Measurements from ENCODE around the gene TNS3. TPM values are rescaled to one million over a fixed set of nuclear protein-coding genes. Genes with fewer than 3 reads are reported as not detected.

The TNS3 gene
- total RNA-seq, 1 donor from 2014 or later, result 41.2 TPM

DNA sequence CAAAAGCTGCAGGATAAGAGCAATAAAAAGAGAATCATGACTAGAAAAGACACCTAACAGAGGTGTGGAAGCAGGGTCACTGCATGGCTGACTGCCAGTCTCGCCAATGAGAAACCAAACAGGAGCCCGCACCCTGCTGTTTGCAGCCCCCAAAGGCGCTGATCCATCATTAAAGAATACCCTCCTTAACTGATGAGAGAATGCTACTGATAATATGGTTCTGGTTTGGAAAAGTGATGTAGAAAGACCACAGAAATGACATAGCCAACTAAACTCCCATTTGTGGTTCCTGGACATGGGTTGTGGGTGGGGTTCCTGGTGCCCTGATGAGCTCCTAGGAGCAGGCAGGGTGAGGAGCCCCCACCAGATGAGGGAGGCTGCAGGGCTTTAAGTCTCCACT is 207.4 kb downstream of the TNS3 start:
- H3K4me3 ChIP-seq (ENCODE audit: low read depth, low read length), result no peak overlapping the region
- no peaks in the 10 kb centered on the region for H3K27me3 ChIP-seq (ENCODE audit: control insufficient read depth, insufficient read depth, low read length)
- TF ChIP-seq, protein P1, sequence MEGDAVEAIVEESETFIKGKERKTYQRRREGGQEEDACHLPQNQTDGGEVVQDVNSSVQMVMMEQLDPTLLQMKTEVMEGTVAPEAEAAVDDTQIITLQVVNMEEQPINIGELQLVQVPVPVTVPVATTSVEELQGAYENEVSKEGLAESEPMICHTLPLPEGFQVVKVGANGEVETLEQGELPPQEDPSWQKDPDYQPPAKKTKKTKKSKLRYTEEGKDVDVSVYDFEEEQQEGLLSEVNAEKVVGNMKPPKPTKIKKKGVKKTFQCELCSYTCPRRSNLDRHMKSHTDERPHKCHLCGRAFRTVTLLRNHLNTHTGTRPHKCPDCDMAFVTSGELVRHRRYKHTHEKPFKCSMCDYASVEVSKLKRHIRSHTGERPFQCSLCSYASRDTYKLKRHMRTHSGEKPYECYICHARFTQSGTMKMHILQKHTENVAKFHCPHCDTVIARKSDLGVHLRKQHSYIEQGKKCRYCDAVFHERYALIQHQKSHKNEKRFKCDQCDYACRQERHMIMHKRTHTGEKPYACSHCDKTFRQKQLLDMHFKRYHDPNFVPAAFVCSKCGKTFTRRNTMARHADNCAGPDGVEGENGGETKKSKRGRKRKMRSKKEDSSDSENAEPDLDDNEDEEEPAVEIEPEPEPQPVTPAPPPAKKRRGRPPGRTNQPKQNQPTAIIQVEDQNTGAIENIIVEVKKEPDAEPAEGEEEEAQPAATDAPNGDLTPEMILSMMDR (IDR thresholded peaks at IDR 0.05; ENCODE audit: insufficient read depth, low read length, poor library complexity, severe bottlenecking), result no peak
- H3K36me3 ChIP-seq (ENCODE audit: control insufficient read depth, insufficient read depth, low read length), result no peaks in the 10 kb centered on the region
- DNase-seq (ENCODE audit: low read depth), result no peak

DNA sequence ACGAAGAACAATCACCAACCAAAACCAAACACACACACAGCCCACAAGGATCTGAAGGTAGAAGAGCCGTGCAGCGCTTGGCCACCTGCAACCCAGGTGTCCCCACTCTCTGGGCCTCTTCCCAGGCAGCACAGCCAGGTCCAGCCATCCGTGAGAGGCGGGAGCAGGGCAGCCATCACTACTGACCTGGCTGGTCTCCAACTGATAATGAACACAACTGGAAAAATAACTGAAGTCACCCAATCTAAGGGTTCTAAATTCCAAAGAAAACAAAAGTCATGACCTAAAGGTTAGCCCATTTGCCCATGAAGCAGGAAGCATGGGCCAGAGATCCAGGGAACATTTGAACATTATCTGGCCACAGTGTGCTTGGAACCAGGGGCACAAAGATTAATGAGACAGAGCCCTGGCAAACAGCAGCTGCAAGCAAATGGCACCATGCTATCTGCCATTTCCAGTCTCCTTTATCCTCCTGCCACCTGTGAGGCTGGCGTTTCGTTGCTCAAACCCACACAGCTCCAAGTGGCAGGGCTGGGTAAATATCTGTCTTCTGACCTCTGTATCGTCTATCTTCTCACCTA is 207.9 kb downstream of the TNS3 start:
- no peaks in the 10 kb centered on the region for H3K27me3 ChIP-seq (ENCODE audit: control insufficient read depth, insufficient read depth, low read length)
- H3K4me3 ChIP-seq (ENCODE audit: low read depth, low read length), result no peak overlapping the region
- TF ChIP-seq, protein P1 (IDR thresholded peaks at IDR 0.05; ENCODE audit: insufficient read depth, low read length, poor library complexity, severe bottlenecking), result no peak
- no peak for DNase-seq (ENCODE audit: low read depth)
- H3K36me3 ChIP-seq (ENCODE audit: control insufficient read depth, insufficient read depth, low read length), result no peaks in the 10 kb centered on the region

DNA sequence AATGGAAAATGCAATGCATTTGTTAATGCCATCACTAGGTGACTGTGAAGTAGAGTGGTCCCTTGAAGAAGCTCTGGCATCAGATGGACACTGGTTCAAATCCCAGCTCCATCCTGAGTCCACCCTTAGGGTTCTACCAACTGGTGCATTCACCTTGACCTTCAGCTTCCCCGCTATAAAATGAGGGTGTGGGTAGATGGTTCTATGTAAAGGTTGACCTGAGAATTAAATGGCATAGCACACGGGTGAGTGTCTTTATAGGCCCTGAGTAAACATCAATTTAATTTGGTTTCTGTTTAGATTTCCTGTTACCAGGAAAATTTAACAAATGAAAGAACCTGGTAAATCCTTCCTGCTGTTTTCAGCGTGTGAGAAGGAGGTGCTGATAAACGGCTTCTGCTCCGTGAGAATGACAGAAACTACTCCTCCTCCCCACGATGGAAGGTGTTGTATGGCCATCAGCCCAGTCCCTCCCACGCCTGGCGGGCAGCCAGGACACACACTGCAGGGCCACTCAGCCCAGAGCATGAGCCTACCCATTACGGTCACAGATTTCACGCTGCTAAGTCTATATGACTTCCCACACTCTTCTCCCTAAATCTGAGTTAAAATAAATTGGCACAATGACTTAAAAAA is 210.1 kb downstream of the TNS3 start:
- TF ChIP-seq, protein P1 (IDR thresholded peaks at IDR 0.05; ENCODE audit: insufficient read depth, low read length, poor library complexity, severe bottlenecking), result no peak
- DNase-seq (ENCODE audit: low read depth), result peak; percentile 50
- Histone ChIP-seq H3K4me3 (ENCODE audit: low read depth, low read length) (no peak overlapping the region), H3K36me3 (ENCODE audit: control insufficient read depth, insufficient read depth, low read length) (peaks cover 2% of the 10 kb centered on the region), H3K27me3 (ENCODE audit: control insufficient read depth, insufficient read depth, low read length) (no peaks in the 10 kb centered on the region)

DNA sequence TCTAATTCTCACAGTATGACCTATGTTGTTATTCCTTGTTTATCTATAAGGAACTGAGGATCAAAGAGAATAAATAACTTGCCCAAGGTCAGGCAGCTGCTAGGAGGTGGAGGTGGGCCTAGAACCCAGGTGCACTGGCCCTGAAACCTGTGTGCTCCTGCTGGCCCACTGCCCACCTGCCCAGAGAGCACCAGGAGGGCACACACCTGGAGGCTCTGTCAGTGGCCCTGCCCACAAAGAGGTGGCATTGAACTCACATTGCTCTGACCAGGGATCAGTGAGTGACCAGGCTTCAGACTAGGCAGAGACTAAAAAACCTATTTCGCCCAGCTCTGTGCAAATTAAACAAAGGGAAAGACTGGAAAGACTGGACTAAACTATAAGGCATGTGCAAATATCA is 210.6 kb downstream of the TNS3 start:
- H3K27me3 ChIP-seq (ENCODE audit: control insufficient read depth, insufficient read depth, low read length), result no peaks in the 10 kb centered on the region

DNA sequence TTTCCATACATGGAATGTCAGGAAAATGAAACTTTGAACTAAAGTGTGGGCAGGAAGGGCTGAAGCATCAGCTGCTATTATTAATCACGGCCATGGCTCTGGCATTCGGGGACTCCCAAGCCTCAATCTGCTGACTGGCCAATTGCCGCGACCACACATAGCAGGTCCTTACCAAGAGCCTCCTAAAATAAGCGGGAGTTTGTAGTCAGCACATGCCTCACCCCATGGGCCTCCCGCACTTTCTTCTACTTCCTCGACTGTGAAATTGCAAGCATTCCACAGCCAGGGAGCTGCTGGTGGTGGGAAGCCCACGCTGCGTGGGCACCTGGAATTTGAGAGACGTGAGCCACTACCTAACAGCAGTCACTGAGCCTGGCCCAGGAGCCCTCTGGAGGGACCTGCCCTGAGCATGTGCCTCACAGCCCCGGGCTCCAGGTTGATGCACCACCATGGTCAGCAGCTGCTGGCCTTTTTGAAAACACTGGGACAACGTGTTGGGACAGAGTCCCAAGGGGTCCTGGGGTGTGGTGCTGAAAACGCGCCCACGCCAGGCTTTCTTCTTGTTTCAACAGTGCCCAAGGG is 211.4 kb downstream of the TNS3 start:
- TF ChIP-seq, protein P1 (IDR thresholded peaks at IDR 0.05; ENCODE audit: insufficient read depth, low read length, poor library complexity, severe bottlenecking), result no peak
- Histone ChIP-seq H3K36me3 (ENCODE audit: control insufficient read depth, insufficient read depth, low read length) (peaks cover 2% of the 10 kb centered on the region), H3K4me3 (ENCODE audit: low read depth, low read length) (no peak overlapping the region), H3K27me3 (ENCODE audit: control insufficient read depth, insufficient read depth, low read length) (no peaks in the 10 kb centered on the region)
- no peak for DNase-seq (ENCODE audit: low read depth)

More for the DNA sequence above, 210.6 kb downstream of the TNS3 start:
- TF ChIP-seq, protein P1 (IDR thresholded peaks at IDR 0.05; ENCODE audit: insufficient read depth, low read length, poor library complexity, severe bottlenecking), result no peak
- Histone ChIP-seq H3K36me3 (ENCODE audit: control insufficient read depth, insufficient read depth, low read length) (peaks cover 2% of the 10 kb centered on the region), H3K4me3 (ENCODE audit: low read depth, low read length) (no peak overlapping the region)
- DNase-seq (ENCODE audit: low read depth), result no peak
